Measurements from ENCODE around the gene BEND7. TPM values are rescaled to one million over a fixed set of nuclear protein-coding genes. Genes with fewer than 3 reads are reported as not detected.

Gene BEND7
- total and polyA plus RNA-seq, 2 of the 4 experiments (the other 2 are of a cell fraction) = 2.3 to 3.5 TPM

DNA sequence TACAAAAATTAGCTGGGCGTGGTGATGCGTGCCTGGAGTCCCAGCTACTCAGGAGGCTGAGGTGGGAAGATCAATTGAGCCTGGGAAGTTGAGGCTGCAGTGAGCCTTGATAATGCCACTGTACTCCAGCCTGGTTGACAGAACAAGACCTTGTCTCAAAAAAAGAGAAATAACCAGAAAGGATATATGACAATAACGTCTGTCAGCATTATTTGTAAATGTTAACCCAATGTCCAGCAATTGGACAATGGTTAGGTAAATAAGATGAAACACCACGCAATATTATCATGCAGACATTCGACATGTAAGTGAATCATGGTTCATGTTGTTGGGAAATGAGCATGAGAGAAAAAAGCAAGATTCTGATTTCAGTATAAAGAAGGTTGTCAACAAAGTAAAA, 136.1 kb downstream of the BEND7 start:
- no peak overlapping the region for H2AFZ ChIP-seq (replicated peaks; ENCODE audit: low read length, poor library complexity)
- no peak overlapping the region for H4K8ac ChIP-seq (ENCODE audit: low read depth in 2 of 2, low read length in 2 of 2)
- no peak overlapping the region for H3K56ac ChIP-seq (ENCODE audit: extremely low read depth, insufficient read depth, low read length)
- POLR2A ChIA-PET (ENCODE audit: unreplicated experiment) = no interaction called here
- no peaks in the 10 kb centered on the region for H4K20me1 ChIP-seq (ENCODE audit: insufficient read depth, low read length)
- intact Hi-C loops (cut with micrococcal nuclease) = no loop called here
- CTCF ChIA-PET = no interaction called here
- no peak for ATAC-seq (ENCODE audit: low read depth)
- dilution Hi-C loops (cut with HindIII; ENCODE audit: low sequenced_read_pairs, unreplicated experiment) = no loop called here
- no peak overlapping the region for H3K4me3 ChIP-seq (ENCODE audit: insufficient read depth, low read depth, low read length)
- no peak for DNase-seq
- H3K23ac ChIP-seq (ENCODE audit: low read depth, low read length) = no peak overlapping the region
- H2BK15ac ChIP-seq (ENCODE audit: low read depth, low read length) = no peak overlapping the region
- no peak overlapping the region for H2BK5ac ChIP-seq (ENCODE audit: low read depth, low read length, poor library complexity, severe bottlenecking)
- H2AK9ac ChIP-seq (replicated peaks; ENCODE audit: low read depth, low read length, poor library complexity) = no peak overlapping the region
- BruUV-seq (replicated peaks) = no TSS peak
- no peak for TF ChIP-seq RAD21 (IDR thresholded peaks at IDR 0.05; ENCODE audit: low read length)
- TF ChIP-seq FOS (IDR thresholded peaks at IDR 0.05; ENCODE audit: low read depth, low read length) = no peak
- TF ChIP-seq BHLHE40 (IDR thresholded peaks at IDR 0.05; ENCODE audit: low read depth, low read length) = no peak
- TF ChIP-seq, protein P1, sequence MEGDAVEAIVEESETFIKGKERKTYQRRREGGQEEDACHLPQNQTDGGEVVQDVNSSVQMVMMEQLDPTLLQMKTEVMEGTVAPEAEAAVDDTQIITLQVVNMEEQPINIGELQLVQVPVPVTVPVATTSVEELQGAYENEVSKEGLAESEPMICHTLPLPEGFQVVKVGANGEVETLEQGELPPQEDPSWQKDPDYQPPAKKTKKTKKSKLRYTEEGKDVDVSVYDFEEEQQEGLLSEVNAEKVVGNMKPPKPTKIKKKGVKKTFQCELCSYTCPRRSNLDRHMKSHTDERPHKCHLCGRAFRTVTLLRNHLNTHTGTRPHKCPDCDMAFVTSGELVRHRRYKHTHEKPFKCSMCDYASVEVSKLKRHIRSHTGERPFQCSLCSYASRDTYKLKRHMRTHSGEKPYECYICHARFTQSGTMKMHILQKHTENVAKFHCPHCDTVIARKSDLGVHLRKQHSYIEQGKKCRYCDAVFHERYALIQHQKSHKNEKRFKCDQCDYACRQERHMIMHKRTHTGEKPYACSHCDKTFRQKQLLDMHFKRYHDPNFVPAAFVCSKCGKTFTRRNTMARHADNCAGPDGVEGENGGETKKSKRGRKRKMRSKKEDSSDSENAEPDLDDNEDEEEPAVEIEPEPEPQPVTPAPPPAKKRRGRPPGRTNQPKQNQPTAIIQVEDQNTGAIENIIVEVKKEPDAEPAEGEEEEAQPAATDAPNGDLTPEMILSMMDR (conservative IDR thresholded peaks at IDR 0.05; ENCODE audit: low read depth, low read length) = no peak
- no peak for TF ChIP-seq POLR2A (IDR thresholded peaks at IDR 0.05; ENCODE audit: low read depth, low read length)
- TF ChIP-seq MXI1 (IDR thresholded peaks at IDR 0.05; ENCODE audit: borderline replicate concordance, low read depth, low read length) = no peak
- no peak for TF ChIP-seq RCOR1 (IDR thresholded peaks at IDR 0.05; ENCODE audit: insufficient replicate concordance, low read length)
- no peak for TF ChIP-seq CEBPB (IDR thresholded peaks at IDR 0.05; ENCODE audit: low read depth, low read length)
- TF ChIP-seq, protein P2, sequence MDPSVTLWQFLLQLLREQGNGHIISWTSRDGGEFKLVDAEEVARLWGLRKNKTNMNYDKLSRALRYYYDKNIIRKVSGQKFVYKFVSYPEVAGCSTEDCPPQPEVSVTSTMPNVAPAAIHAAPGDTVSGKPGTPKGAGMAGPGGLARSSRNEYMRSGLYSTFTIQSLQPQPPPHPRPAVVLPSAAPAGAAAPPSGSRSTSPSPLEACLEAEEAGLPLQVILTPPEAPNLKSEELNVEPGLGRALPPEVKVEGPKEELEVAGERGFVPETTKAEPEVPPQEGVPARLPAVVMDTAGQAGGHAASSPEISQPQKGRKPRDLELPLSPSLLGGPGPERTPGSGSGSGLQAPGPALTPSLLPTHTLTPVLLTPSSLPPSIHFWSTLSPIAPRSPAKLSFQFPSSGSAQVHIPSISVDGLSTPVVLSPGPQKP (IDR thresholded peaks at IDR 0.05; ENCODE audit: borderline replicate concordance, low read depth, low read length) = no peak
- no peak for TF ChIP-seq MAZ (IDR thresholded peaks at IDR 0.05; ENCODE audit: borderline replicate concordance, low read depth, low read length)
- TF ChIP-seq USF2 (IDR thresholded peaks at IDR 0.05; ENCODE audit: low read depth, low read length) = no peak
- no peak for TF ChIP-seq NFE2L2 (IDR thresholded peaks at IDR 0.05; ENCODE audit: low read depth, low read length)
- TF ChIP-seq CHD1 (IDR thresholded peaks at IDR 0.05; ENCODE audit: low read depth, low read length) = no peak
- TF ChIP-seq RFX5 (IDR thresholded peaks at IDR 0.05; ENCODE audit: low read depth, low read length) = no peak
- TF ChIP-seq MAFK (IDR thresholded peaks at IDR 0.05; ENCODE audit: low read depth, low read length) = no peak; the same call in 1 of the 2 replicates
- H3K4me1 ChIP-seq (ENCODE audit: control insufficient read depth, insufficient read depth, low read length) = no peaks in the 10 kb centered on the region
- H3K9ac ChIP-seq (ENCODE audit: low read depth, low read length) = no peak overlapping the region
- H3K27me3 ChIP-seq (ENCODE audit: control insufficient read depth, insufficient read depth, low read length) = peaks cover 33% of the 10 kb centered on the region
- H3K27ac ChIP-seq (ENCODE audit: insufficient read depth, low read length) = no peak overlapping the region
- H3K14ac ChIP-seq (replicated peaks; ENCODE audit: low read depth, low read length) = no peak overlapping the region
- H3K9me3 ChIP-seq (ENCODE audit: control insufficient read depth, insufficient read depth, low read length) = no peaks in the 10 kb centered on the region
- no peak overlapping the region for H2BK120ac ChIP-seq (ENCODE audit: low read depth, low read length)
- H3K36me3 ChIP-seq (ENCODE audit: control insufficient read depth, insufficient read depth, low read length) = no peaks in the 10 kb centered on the region
- H4K91ac ChIP-seq (ENCODE audit: insufficient read depth, low read depth, low read length) = no peak overlapping the region
- H2BK20ac ChIP-seq (ENCODE audit: low read depth, low read length) = no peak overlapping the region
- no peaks in the 10 kb centered on the region for H3K9me1 ChIP-seq (ENCODE audit: insufficient read depth, low read length)
- no peak overlapping the region for H3K4me2 ChIP-seq (ENCODE audit: low read depth, low read length)
- no peak overlapping the region for H2AK5ac ChIP-seq (ENCODE audit: low read depth, low read length)
- H3K18ac ChIP-seq (ENCODE audit: low read depth, low read length) = no peak overlapping the region
- no peak overlapping the region for H4K5ac ChIP-seq (ENCODE audit: low read depth, low read length)
- WGBS, 2 experiments (ENCODE audit: extremely low coverage in 2 of 2, insufficient read length in 1 of 2) = no CpG with 5 or more reads among the region's 5 CpGs
- no peak overlapping the region for H3K4ac ChIP-seq (ENCODE audit: low read depth, low read length)
- H3K79me1 ChIP-seq (ENCODE audit: low read depth in 1 of 2, low read length in 2 of 2) = no peaks in the 10 kb centered on the region
- in situ Hi-C loops (cut with MboI; ENCODE audit: low sequenced_read_pairs) = no loop called here

All from IMR-90 (cell line).